GM12878 (cell line): ENCODE data around the gene SMG6. TPM values are rescaled to one million over a fixed set of nuclear protein-coding genes. Genes with fewer than 3 reads are reported as not detected.

Experiments used
- BHLHE40 ChIP-seq, 2 experiments: fragments of 450-650 bp in 1 of 2; IDR thresholded peaks; 2 replicates each; pipeline ENCODE4 v1.6.1; 2011 to 2017; ENCODE audit warnings: low read depth in 2 of 2, borderline replicate concordance in 1 of 2, improper control_type of control experiment in 1 of 2, low read length in 1 of 2, mild to moderate bottlenecking in 1 of 2
- BMI1 ChIP-seq: fragments of 450-650 bp; IDR thresholded peaks from 2 replicates; pipeline ENCODE4 v1.6.1; 2016; ENCODE audit warnings: mild to moderate bottlenecking, moderate library complexity, borderline replicate concordance
- CBFB ChIP-seq: IDR thresholded peaks from 2 replicates; pipeline ENCODE4 v1.6.1; 2016; ENCODE audit warnings: antibody characterized with exemption, low read depth
- CBX5 ChIP-seq: sonication (generic); IDR thresholded peaks from 2 replicates; pipeline ENCODE4 v1.6.1; 2016; ENCODE audit warnings: low read depth, moderate library complexity, mild to moderate bottlenecking, inconsistent platforms
- E4F1 ChIP-seq: fragments of 450-650 bp; IDR thresholded peaks from 2 replicates; pipeline ENCODE4 v1.6.1; 2018; ENCODE audit warnings: borderline replicate concordance, mild to moderate bottlenecking; ENCODE audit not compliant: partially characterized antibody
- ETV6 ChIP-seq, 2 experiments: fragments of 450-650 bp in 1 of 2; IDR thresholded peaks in 1 of 2; conservative IDR thresholded peaks in 1 of 2; 2 replicates each; pipeline ENCODE4 v1.6.1; 2014; ENCODE audit warnings: antibody characterized with exemption in 1 of 2, borderline replicate concordance in 1 of 2, low read depth in 1 of 2, mild to moderate bottlenecking in 1 of 2, moderate library complexity in 1 of 2
- HCFC1 ChIP-seq: fragments of 150-350 bp; IDR thresholded peaks from 2 replicates; pipeline ENCODE4 v1.6.1; 2014; ENCODE audit warnings: low read length
- HDGF ChIP-seq: fragments of 450-650 bp; IDR thresholded peaks from 2 replicates; pipeline ENCODE4 v1.6.1; 2016; ENCODE audit warnings: antibody characterized with exemption
- IKZF1 ChIP-seq: fragments of 450-650 bp; conservative IDR thresholded peaks from 2 replicates; pipeline ENCODE4 v1.6.1; 2017; ENCODE audit warnings: antibody characterized with exemption, mild to moderate bottlenecking
- LARP7 ChIP-seq: fragments of 450-650 bp; IDR thresholded peaks from 2 replicates; pipeline ENCODE4 v1.6.1; 2017; ENCODE audit warnings: mild to moderate bottlenecking
- MYC ChIP-seq: IDR thresholded peaks from 2 replicates; pipeline ENCODE4 v1.6.1; 2011; ENCODE audit warnings: mild to moderate bottlenecking, low read length, moderate library complexity, inconsistent platforms; ENCODE audit not compliant: insufficient read depth, insufficient replicate concordance, insufficient read length, severe bottlenecking
- NKRF ChIP-seq: fragments of 450-650 bp; conservative IDR thresholded peaks from 2 replicates; pipeline ENCODE4 v1.6.1; 2017; ENCODE audit warnings: mild to moderate bottlenecking, moderate library complexity
- POLR2AphosphoS2 ChIP-seq: IDR thresholded peaks from 2 replicates; pipeline ENCODE4 v1.6.1; 2011; ENCODE audit warnings: low read depth, mild to moderate bottlenecking, low read length, improper control_type of control experiment, moderate library complexity
- POU2F2 ChIP-seq: IDR thresholded peaks from 3 replicates; pipeline ENCODE4 v1.6.1; 2011; ENCODE audit warnings: low read depth, mild to moderate bottlenecking, low read length, borderline replicate concordance
- RAD51 ChIP-seq: fragments of 450-650 bp; IDR thresholded peaks from 2 replicates; pipeline ENCODE4 v1.6.1; 2016; ENCODE audit warnings: moderate library complexity, mild to moderate bottlenecking, inconsistent platforms
- RBBP5 ChIP-seq: fragments of 200-600 bp; sonication (generic); conservative IDR thresholded peaks from 2 replicates; pipeline ENCODE4 v1.6.1; 2016
- SIX5 ChIP-seq: IDR thresholded peaks from 2 replicates; pipeline ENCODE4 v1.6.1; 2011; ENCODE audit warnings: mild to moderate bottlenecking, low read depth, low read length, moderate library complexity; ENCODE audit not compliant: severe bottlenecking
- SMARCA5 ChIP-seq: fragments of 450-650 bp; IDR thresholded peaks from 2 replicates; pipeline ENCODE4 v1.6.1; 2017; ENCODE audit warnings: mild to moderate bottlenecking
- SUPT20H ChIP-seq: IDR thresholded peaks from 2 replicates; pipeline ENCODE4 v1.6.1; 2011; ENCODE audit warnings: low read depth, mild to moderate bottlenecking, low read length, moderate library complexity, borderline replicate concordance; ENCODE audit not compliant: control insufficient read depth
- ZBED1 ChIP-seq: IDR thresholded peaks from 2 replicates; pipeline ENCODE4 v1.6.1; 2016; ENCODE audit warnings: borderline replicate concordance
- ZBTB33 ChIP-seq: fragments of 450-650 bp; IDR thresholded peaks from 2 replicates; pipeline ENCODE4 v1.6.1; 2017; ENCODE audit warnings: mild to moderate bottlenecking
- ZNF217 ChIP-seq: fragments of 450-650 bp; IDR thresholded peaks from 2 replicates; pipeline ENCODE4 v1.6.1; 2017; ENCODE audit warnings: antibody characterized with exemption, mild to moderate bottlenecking
- ZNF24 ChIP-seq: fragments of 450-650 bp; IDR thresholded peaks from 2 replicates; pipeline ENCODE4 v1.6.1; 2017; ENCODE audit warnings: antibody characterized with exemption, mild to moderate bottlenecking
- ZNF384 ChIP-seq: IDR thresholded peaks from 2 replicates; pipeline ENCODE4 v1.6.1; 2012; ENCODE audit warnings: low read depth, mild to moderate bottlenecking, low read length, improper control_type of control experiment, borderline replicate concordance
- ZZZ3 ChIP-seq: IDR thresholded peaks from 2 replicates; pipeline ENCODE4 v1.6.1; 2011; ENCODE audit warnings: low read depth; ENCODE audit not compliant: control insufficient read depth, insufficient read length
- polyA plus RNA-seq, 11 experiments: library from polyadenylated mRNA; depleted of rRNA in 4 of 11; unstranded in 6 of 11; stranded (reverse) in 5 of 11; fragments of >200 nt; fragmentation: Nextera tagmentation in 4 of 11; fragmentation: Illumina TruSeq in 1 of 11; extraction: Ambion mirVana in 4 of 11; extraction: Trizol in 1 of 11; gene quantifications; 1 replicate in 1 of 11; 2 replicates in 10 of 11; pipeline versions ENCODE4 v1.2.1 to v1.2.3, GENCODE V29; 2011 to 2016; ENCODE audit warnings: inconsistent platforms in 2 of 11, missing spikeins in 2 of 11, low read depth in 1 of 11
- total RNA-seq, 4 experiments: library from RNA; depleted of rRNA in 3 of 4; stranded (reverse); fragments of >200 nt in 3 of 4; fragmentation: Illumina TruSeq in 1 of 4; extraction: Trizol in 1 of 4; gene quantifications; 2 replicates each; pipeline versions ENCODE4 v1.2.1 to v1.2.3, GENCODE V29; 2013 to 2021

The SMG6 gene
- total and polyA plus RNA-seq, 10 of the 15 experiments (the other 5 are each of a cell fraction or from before 2014, with no cell fraction given), result 0.58 to 28.7 (median 15.7) TPM

DNA sequence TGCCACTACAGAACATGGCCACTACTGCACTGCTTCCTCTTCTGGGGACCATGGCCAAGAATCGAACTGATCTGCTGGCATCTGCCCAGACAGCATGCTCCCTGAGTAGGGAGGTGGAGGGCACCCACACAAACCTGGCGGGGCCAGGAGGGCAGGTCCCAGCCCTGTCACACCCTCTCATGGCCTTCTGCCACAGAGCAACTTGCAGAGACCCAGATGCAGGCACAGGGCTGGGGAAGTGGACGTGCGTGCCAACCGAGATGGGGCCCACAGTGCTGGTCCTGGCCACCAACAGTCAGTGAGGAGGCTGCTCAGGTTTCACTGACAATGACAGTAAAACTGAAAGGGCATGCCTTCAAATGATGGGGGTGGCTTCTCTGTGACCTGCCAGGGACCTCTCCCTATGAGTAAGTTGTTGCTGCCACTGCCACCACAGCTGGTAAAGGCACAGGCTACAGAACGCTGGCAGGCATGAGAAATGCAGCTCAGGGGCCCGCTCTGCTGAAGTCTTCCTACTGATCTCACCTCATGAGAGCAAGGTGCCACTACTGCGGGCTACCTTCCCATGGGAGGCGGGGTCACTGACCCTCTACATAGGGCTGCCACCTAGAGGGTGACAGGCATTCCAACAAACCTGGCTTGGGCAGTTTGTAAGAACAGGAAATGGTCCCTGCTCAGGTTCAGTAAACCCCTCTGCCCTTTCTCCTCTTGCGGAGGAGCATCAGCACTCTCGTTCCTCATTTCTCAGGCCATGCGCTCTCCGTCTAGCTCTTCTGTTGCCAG lies 233.2 kb downstream of the SMG6 start (continued):
- TF ChIP-seq E4F1 (no peak), NKRF (no peak; the same call in 1 of the 2 replicates), ZNF384 (no peak), ZNF24 (peak; percentile 75; the same call in 1 of the 2 replicates), RAD51 (no peak), SUPT20H (no peak), IKZF1 (peak; percentile 98), SIX5 (no peak), LARP7 (no peak; the same call in none of the 2 replicates), CBX5 (no peak; the same call in 1 of the 2 replicates), RBBP5 (no peak), ZNF217 (0 out of 2 replicates have a peak, but pooled peaks have one; percentile 86), HDGF (peak; percentile 81), CBFB (peak; percentile 97), SMARCA5 (peak; percentile 73), ETV6 (conservative IDR thresholded peaks at IDR 0.05 in 1 of 2, IDR thresholded peaks at IDR 0.05 in 1 of 2; ENCODE audit: borderline replicate concordance in 1 of 2, low read depth in 1 of 2) (peak in 1 of 2 experiments; percentile 94; a peak in 2 of 4 replicates), ZBED1 (peak; percentile 99), ZZZ3 (no peak), POLR2AphosphoS2 (0 out of 2 replicates have a peak, but pooled peaks have one; percentile 24), POU2F2 (peak; percentile 94), HCFC1 (no peak), ZBTB33 (no peak), BHLHE40 (IDR thresholded peaks at IDR 0.05; ENCODE audit: borderline replicate concordance in 1 of 2, low read depth in 2 of 2, low read length in 1 of 2) (peak; percentile 88 to 92), BMI1 (peak; percentile 83), MYC (no peak)
